ENCODE results near the gene PDCD1LG2.
"Not testable (repeated sequence)": the region's sequence is repeated elsewhere in the genome, so short reads cannot be mapped to it uniquely, and the experiment has no call there.

Gene PDCD1LG2

GRCh38 chr9:5569891-5570290, 59.6 kb downstream of the PDCD1LG2 start:
- DNase-seq, result no peak

GRCh38 chr9:5571629-5572232, 61.4 kb downstream of the PDCD1LG2 start:
- no peak for DNase-seq

GRCh38 chr9:5574097-5574496, 63.8 kb downstream of the PDCD1LG2 start:
- DNase-seq, result no peak

GRCh38 chr9:5575000-5575399, 64.7 kb downstream of the PDCD1LG2 start:
- no peak for DNase-seq

- DNase-seq, result no peak
Observed at GRCh38 chr9:5577225-5577624, 66.9 kb downstream of the PDCD1LG2 start.

- DNase-seq, result no peak
Observed at GRCh38 chr9:5578018-5578697, 67.8 kb downstream of the PDCD1LG2 start.

GRCh38 chr9:5578698-5579085, 68.4 kb downstream of the PDCD1LG2 start:
- no peak for DNase-seq

- DNase-seq, result no peak
Observed at GRCh38 chr9:5579881-5580280, 69.5 kb downstream of the PDCD1LG2 start.

GRCh38 chr9:5580650-5581049, 70.3 kb downstream of the PDCD1LG2 start:
- no peak for DNase-seq

GRCh38 chr9:5581706-5582105, 71.4 kb downstream of the PDCD1LG2 start:
- DNase-seq, result not testable (repeated sequence)

GRCh38 chr9:5582835-5583195, 72.5 kb downstream of the PDCD1LG2 start:
- peak; percentile 29 to 45 for DNase-seq

GRCh38 chr9:5586391-5586802, 76.1 kb downstream of the PDCD1LG2 start:
- peak; percentile 22 to 44 for DNase-seq

- DNase-seq, result peak; percentile 58 to 72
Observed at GRCh38 chr9:5587024-5587423, 76.7 kb downstream of the PDCD1LG2 start.

GRCh38 chr9:5592231-5592630, 81.9 kb downstream of the PDCD1LG2 start:
- no peak for DNase-seq

- DNase-seq, result no peak
Observed at GRCh38 chr9:5592904-5593303, 82.6 kb downstream of the PDCD1LG2 start.

GRCh38 chr9:5593904-5594303, 83.6 kb downstream of the PDCD1LG2 start:
- DNase-seq, result no peak

GRCh38 chr9:5596173-5596572, 85.8 kb downstream of the PDCD1LG2 start:
- DNase-seq, result no peak

- no peak for DNase-seq
Observed at GRCh38 chr9:5608298-5609225, 98.2 kb downstream of the PDCD1LG2 start.

GRCh38 chr9:5609226-5609596, 98.9 kb downstream of the PDCD1LG2 start:
- no peak for DNase-seq

GRCh38 chr9:5610491-5610890, 100.2 kb downstream of the PDCD1LG2 start:
- DNase-seq, result no peak

- DNase-seq, result no peak
Observed at GRCh38 chr9:5611321-5612184, 101.2 kb downstream of the PDCD1LG2 start.

- no peak for DNase-seq
Observed at GRCh38 chr9:5612185-5612530, 101.8 kb downstream of the PDCD1LG2 start.

- DNase-seq, result no peak
Observed at GRCh38 chr9:5614192-5614591, 103.9 kb downstream of the PDCD1LG2 start.
